Spinal cord (tissue), 10 donors: Measurements from ENCODE around the gene NCLN. TPM values are rescaled to one million over a fixed set of nuclear protein-coding genes. Genes with fewer than 3 reads are reported as not detected.

Experiments used
- DNase-seq, 6 donors: peaks; one replicate each; pipeline versions ENCODE4 v3.0.0 to v3.0.0-alpha.2; 2013 to 2015; ENCODE audit warnings: low spot score in 6 of 6, low read depth in 4 of 6
- H3K27ac ChIP-seq: one replicate; pipeline ENCODE4 v1.5.1; 2013; ENCODE audit warnings: low read depth, low read length, control low read depth
- H3K27me3 ChIP-seq: one replicate; pipeline ENCODE4 v1.6.1; 2013; ENCODE audit warnings: low read length; ENCODE audit not compliant: control insufficient read depth, insufficient read depth
- H3K36me3 ChIP-seq: one replicate; pipeline ENCODE4 v1.6.1; 2013; ENCODE audit warnings: low read length; ENCODE audit not compliant: control insufficient read depth, insufficient read depth
- H3K4me1 ChIP-seq: one replicate; pipeline ENCODE4 v1.6.1; 2013; ENCODE audit warnings: low read length; ENCODE audit not compliant: control insufficient read depth, insufficient read depth
- H3K4me3 ChIP-seq: one replicate; pipeline ENCODE4 v1.5.1; 2013; ENCODE audit warnings: low read depth, low read length, control low read depth
- H3K9me3 ChIP-seq: one replicate; pipeline ENCODE4 v1.6.1; 2013; ENCODE audit warnings: low read length; ENCODE audit not compliant: control insufficient read depth, insufficient read depth
- WGBS: methylation state at CpG from one replicate; pipeline ENCODE4 v1.1.5; 2013; ENCODE audit warnings: missing lambda C conversion rate; ENCODE audit not compliant: insufficient coverage; 5-methylcytosine and 5-hydroxymethylcytosine counted together
- polyA plus RNA-seq, 2 donors: library from polyadenylated mRNA; unstranded; fragments of 120-200 nt; gene quantifications; one replicate each; pipeline ENCODE4 v1.2.1, GENCODE V29; 2013; ENCODE audit not compliant: insufficient read length in 2 of 2
- total RNA-seq, 2 donors: library from RNA; depleted of rRNA in 1 of 2; stranded (reverse); fragments of 120-200 nt in 1 of 2; fragments of >200 nt in 1 of 2; gene quantifications; one replicate each; pipeline versions ENCODE4 v1.2.3 to v1.2.4, GENCODE V29; 2013 to 2014
- donor health status: healthy.

NCLN gene
- total and polyA plus RNA-seq, 4 donors = 12.1 to 55.4 (median 31.2) TPM

DNA sequence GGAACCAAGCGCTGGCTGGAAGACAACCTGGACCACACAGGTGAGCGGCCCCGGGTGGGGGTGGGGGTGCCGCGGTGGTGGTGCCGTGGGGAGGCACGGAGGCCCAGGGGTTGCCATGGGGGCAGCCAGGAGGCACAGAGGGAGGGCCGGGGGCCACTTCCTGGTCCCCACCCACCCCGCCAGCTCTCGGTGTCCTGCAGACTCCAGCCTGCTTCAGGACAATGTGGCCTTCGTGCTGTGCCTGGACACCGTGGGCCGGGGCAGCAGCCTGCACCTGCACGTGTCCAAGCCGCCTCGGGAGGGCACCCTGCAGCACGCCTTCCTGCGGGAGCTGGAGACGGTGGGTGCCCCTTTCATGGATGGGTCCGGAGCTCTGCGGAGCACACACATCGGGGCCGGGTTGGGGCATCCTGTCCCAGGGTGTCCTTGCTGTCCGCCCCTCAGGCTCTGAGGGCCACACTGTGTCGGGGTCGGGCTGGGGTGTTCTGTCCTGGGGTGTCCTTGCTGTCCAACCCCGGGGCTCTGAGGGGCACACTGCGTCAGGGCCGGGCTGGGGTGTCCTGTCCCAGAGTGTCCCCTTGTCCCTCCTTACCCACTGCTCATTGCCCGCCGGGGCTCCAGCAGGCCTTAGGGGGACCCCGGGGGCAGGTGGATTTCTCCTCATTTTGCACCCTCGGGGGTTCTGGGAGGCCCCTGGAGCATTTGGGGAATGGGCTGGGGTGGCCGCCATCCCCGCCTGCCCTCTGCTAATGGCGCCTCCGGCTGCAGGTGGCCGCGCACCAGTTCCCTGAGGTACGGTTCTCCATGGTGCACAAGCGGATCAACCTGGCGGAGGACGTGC lies 18.3 kb downstream of the NCLN start:
- no peak overlapping the region for H3K4me3 ChIP-seq
- no peak for DNase-seq
- H3K4me1 ChIP-seq = no peaks in the 10 kb centered on the region
- H3K27ac ChIP-seq = no peak overlapping the region
- WGBS = 97% methylated on average over 38 of the region's 43 CpGs
- H3K9me3 ChIP-seq = no peaks in the 10 kb centered on the region
- no peaks in the 10 kb centered on the region for H3K27me3 ChIP-seq
- H3K36me3 ChIP-seq = peaks cover 98% of the 10 kb centered on the region

DNA sequence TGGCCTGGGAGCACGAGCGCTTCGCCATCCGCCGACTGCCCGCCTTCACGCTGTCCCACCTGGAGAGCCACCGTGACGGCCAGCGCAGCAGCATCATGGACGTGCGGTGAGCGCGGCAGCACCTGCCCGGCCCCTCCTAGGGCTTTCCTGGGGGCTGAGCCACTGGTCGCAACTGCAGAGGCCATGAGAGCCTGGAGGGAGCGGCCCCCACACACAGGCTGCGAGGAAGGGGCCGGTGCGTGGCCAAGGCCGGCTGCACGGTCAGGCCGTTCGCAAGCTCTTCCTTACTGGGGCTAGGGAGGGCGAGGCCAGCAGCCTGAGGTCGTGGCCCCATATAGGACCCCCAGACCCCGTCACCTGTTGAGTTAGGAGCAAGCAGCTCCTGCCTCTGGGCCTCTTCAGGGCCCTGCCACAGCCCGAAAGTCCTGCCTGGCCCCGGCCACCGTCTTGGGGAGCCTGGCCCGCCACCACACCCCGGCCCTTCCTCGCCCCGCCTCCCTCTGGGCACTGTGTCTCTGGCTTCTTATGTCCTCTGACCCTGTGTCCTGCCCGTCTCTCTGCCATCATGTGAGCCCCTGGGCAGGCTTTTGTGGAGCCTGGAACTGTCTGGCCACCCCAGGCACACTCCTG lies 19.0 kb downstream of the NCLN start:
- Histone ChIP-seq H3K9me3 (no peaks in the 10 kb centered on the region), H3K27me3 (no peaks in the 10 kb centered on the region), H3K27ac (no peak overlapping the region), H3K4me3 (no peak overlapping the region), H3K36me3 (peaks cover 99% of the 10 kb centered on the region), H3K4me1 (no peaks in the 10 kb centered on the region)
- 95% methylated on average over 35 of the region's 35 CpGs for WGBS
- DNase-seq = no peak

DNA sequence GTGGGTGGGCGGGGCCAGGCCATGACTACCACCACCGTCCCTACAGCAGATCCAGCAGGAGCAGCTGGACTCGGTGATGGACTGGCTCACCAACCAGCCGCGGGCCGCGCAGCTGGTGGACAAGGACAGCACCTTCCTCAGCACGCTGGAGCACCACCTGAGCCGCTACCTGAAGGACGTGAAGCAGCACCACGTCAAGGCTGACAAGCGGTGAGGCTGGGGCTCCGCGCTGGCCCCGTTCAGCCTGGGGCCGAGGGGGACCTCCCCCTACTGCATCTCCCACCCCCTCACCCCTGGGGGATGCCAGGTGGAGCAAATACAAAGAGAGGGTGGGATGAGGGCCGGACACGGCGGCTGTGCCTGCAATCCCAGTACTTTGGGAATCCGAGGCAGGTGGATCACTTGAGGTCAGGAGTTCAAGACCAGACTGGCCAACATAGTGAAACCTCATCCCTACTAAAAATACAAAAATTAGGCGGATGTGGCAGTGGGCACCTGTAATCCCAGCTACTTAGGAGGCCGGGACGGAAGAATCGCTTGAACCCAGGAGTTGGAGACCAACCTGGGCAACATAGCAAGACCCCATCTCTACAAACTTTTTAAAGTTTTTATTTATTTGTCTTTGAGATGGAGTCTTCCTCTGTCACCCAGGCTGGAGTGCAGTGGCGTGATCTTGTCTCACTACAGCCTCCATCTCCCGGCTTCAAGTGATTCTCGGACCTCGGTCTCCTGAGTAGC lies 20.7 kb downstream of the NCLN start:
- no peak for DNase-seq
- H3K36me3 ChIP-seq = peaks cover 89% of the 10 kb centered on the region
- no peaks in the 10 kb centered on the region for H3K27me3 ChIP-seq
- H3K9me3 ChIP-seq = no peaks in the 10 kb centered on the region
- WGBS = 94% methylated on average over 17 of the region's 28 CpGs
- H3K4me3 ChIP-seq = no peak overlapping the region
- no peak overlapping the region for H3K27ac ChIP-seq
- H3K4me1 ChIP-seq = no peaks in the 10 kb centered on the region

DNA sequence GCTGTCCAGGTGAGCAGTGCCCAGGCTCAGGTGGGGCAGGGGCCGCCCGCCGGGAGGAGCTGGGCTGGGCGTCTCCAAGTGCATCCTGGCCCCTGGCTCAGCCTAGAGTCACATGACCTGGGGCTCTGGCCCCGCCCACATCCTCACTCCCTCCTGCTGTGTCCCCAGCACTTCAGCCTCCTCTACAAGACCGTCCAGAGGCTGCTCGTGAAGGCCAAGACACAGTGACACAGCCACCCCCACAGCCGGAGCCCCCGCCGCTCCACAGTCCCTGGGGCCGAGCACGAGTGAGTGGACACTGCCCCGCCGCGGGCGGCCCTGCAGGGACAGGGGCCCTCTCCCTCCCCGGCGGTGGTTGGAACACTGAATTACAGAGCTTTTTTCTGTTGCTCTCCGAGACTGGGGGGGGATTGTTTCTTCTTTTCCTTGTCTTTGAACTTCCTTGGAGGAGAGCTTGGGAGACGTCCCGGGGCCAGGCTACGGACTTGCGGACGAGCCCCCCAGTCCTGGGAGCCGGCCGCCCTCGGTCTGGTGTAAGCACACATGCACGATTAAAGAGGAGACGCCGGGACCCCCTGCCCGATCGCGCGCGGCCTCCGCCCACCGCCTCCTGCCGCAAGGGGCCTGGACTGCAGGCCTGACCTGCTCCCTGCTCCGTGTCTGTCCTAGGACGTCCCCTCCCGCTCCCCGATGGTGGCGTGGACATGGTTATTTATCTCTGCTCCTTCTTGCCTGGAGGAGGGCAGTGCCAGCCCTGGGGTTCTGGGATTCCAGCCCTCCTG lies 21.9 kb downstream of the NCLN start:
- Histone ChIP-seq H3K4me3 (no peak overlapping the region), H3K9me3 (no peaks in the 10 kb centered on the region), H3K36me3 (peaks cover 78% of the 10 kb centered on the region), H3K27me3 (no peaks in the 10 kb centered on the region), H3K4me1 (no peaks in the 10 kb centered on the region), H3K27ac (no peak overlapping the region)
- WGBS = 84% methylated on average over 35 of the region's 43 CpGs
- DNase-seq = no peak

DNA sequence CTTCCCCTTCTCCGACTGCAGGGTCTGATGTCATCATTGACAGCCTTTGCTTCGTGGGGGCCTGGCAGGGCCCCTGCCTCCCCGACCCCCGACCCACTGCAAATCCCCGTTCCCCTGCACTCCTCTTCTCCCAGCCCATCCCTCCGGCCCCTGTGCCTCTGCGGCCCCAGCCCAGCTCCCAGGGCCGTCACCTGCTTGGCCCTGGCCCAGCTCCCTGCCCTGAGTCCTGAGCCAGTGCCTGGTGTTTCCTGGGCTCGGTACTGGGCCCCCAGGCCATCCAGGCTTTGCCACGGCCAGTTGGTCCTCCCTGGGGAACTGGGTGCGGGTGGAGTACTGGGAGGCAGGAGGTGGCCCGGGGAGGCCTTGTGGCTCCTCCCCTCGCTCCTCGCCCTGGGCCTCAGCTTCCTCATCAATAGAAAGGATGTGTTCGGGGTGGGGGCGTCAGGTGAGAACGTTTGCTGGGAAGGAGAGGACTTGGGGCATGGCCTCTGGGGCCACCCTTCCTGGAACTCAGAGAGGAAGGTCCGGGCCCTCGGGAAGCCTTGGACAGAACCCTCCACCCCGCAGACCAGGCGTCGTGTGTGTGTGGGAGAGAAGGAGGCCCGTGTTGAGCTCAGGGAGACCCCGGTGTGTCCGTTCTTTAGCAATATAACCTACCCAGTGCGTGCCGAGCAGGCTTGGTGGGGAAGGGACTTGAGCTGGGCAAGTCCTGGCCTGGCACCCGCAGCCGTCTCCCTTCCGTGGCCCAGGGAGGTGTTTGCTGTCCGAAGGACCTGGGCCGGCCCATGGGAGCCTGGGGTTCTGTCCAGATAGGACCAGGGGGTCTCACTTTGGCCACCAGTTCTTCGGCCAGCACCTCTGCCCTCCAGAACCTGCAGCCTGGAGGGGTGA lies 22.8 kb downstream of the NCLN start:
- peaks cover 70% of the 10 kb centered on the region for H3K36me3 ChIP-seq
- WGBS = 90% methylated on average over 19 of the region's 33 CpGs

DNA sequence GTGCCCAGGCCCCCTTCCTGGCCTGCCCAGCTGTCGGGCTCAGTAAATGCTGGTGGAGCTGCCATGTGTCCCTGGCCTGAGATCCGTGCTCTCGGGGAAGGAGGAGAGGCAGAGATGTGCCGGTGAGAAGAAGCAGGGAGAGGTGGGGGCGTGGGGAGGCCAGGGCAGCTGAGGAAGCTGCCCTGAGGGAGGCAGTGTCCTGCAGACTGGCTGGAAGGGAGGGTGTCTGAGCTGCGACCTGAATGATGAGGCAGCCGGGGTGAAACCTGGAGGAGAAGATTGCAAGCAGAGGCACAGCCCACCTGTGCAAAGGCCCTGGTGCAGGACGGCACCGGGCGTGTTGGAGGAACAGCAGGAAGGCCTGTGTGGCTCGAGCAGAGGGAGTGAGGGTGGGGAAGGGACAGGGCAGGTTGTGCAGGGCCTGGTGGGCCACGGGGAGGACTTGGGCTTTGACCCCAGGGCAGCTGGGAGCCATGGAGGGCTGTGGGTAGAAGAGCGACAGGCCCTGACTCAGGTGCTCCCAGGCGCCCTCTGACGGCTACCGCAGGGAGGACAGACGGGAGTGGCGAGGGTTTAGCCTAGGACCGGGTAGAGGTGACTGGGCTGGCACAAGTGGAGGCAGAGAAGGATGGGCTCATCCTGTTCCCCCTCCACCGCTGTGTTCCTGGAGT lies 24.8 kb downstream of the NCLN start:
- DNase-seq = peak in 2 of 6 donors; percentile 20 to 22
- Histone ChIP-seq H3K27me3 (no peaks in the 10 kb centered on the region), H3K4me3 (no peak overlapping the region), H3K36me3 (peaks cover 58% of the 10 kb centered on the region), H3K27ac (no peak overlapping the region), H3K4me1 (no peaks in the 10 kb centered on the region), H3K9me3 (no peaks in the 10 kb centered on the region)
- WGBS = 57% methylated on average over 18 of the region's 20 CpGs

More for the DNA sequence above, 22.8 kb downstream of the NCLN start:
- no peak for DNase-seq
- Histone ChIP-seq H3K27ac (no peak overlapping the region), H3K9me3 (no peaks in the 10 kb centered on the region), H3K4me1 (no peaks in the 10 kb centered on the region), H3K4me3 (no peak overlapping the region), H3K27me3 (no peaks in the 10 kb centered on the region)

DNA sequence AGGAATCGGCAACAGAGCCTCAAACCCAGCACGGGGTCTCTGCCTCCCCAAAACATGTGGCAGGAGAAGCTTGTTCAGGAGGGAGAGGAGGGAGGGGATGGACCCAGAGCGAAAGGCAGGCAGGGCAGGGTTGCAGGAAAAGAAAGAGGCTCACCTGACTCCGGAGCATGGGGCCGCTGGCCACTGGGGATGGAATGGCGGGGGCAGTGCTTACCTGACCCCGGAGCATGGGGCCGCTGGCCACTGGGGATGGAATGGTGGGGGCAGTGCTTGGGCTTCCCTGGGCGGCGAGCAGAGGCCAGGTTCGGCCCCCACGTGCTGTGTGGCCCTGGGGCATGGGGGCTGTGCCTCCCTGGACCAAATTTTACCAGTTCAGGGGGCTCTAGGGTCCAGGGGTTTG lies 25.5 kb downstream of the NCLN start:
- no peak for DNase-seq
- Histone ChIP-seq H3K4me1 (no peaks in the 10 kb centered on the region), H3K4me3 (no peak overlapping the region), H3K27ac (no peak overlapping the region), H3K36me3 (peaks cover 52% of the 10 kb centered on the region), H3K27me3 (no peaks in the 10 kb centered on the region), H3K9me3 (no peaks in the 10 kb centered on the region)
- 67% methylated on average over 11 of the region's 12 CpGs for WGBS

DNA sequence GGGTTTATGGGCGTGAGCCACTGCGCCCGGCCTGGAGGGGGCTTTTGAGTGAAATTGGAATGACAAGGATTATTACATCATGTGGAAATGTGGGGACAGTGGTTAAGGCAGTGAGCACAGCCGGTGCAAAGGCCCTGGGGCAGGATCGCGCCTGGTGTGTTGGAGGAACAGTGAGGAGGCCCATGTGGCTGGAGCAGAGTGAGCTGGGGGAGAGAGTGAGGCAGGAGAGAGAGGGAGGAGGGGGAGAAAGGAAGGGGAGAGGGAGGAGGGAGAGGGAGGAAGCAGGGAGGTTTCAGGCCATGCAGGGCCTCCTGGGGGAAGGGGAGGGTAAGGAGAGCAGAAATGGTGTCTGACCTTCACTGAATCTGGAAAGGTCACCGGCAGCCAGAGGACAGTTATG lies 27.4 kb downstream of the NCLN start:
- Histone ChIP-seq H3K9me3 (no peaks in the 10 kb centered on the region), H3K36me3 (peaks cover 32% of the 10 kb centered on the region), H3K27ac (no peak overlapping the region), H3K4me3 (no peak overlapping the region), H3K27me3 (no peaks in the 10 kb centered on the region), H3K4me1 (no peaks in the 10 kb centered on the region)
- WGBS = 89% methylated on average over 7 of the region's 7 CpGs
- no peak for DNase-seq
